VCaP (cell line): ENCODE results near the gene HSD3B7.

ENCODE experiments used
- H3K27ac ChIP-seq: fragments of 450-650 bp; 2 replicates; pipeline ENCODE4 v1.5.1; 2017
- TF ChIP-seq, protein P1 (sequence below): fragments of 450-650 bp; conservative IDR thresholded peaks from 2 replicates; pipeline ENCODE4 v1.5.1; 2017; ENCODE audit warnings: mild to moderate bottlenecking, moderate library complexity

HSD3B7 gene

DNA sequence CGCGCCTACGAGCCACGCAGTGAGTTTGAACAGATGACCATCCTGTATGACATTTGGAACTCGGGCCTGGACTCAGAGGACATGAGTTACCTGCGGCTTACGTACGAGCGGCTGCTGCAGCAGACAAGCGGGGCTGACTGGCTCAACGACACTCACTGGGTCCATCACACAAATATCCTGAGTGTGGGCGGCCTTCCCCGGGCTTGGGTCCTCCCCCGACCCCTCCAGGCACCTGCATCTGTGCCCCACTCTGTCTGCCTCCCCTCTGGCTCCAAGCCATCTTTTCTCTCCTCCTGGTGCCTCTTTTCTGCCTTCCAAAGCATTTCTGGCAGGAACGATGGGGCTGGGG, 5.0 kb upstream of the HSD3B7 start:
- TF ChIP-seq, protein P1, sequence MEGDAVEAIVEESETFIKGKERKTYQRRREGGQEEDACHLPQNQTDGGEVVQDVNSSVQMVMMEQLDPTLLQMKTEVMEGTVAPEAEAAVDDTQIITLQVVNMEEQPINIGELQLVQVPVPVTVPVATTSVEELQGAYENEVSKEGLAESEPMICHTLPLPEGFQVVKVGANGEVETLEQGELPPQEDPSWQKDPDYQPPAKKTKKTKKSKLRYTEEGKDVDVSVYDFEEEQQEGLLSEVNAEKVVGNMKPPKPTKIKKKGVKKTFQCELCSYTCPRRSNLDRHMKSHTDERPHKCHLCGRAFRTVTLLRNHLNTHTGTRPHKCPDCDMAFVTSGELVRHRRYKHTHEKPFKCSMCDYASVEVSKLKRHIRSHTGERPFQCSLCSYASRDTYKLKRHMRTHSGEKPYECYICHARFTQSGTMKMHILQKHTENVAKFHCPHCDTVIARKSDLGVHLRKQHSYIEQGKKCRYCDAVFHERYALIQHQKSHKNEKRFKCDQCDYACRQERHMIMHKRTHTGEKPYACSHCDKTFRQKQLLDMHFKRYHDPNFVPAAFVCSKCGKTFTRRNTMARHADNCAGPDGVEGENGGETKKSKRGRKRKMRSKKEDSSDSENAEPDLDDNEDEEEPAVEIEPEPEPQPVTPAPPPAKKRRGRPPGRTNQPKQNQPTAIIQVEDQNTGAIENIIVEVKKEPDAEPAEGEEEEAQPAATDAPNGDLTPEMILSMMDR = no peak
- no peak overlapping the region for H3K27ac ChIP-seq

DNA sequence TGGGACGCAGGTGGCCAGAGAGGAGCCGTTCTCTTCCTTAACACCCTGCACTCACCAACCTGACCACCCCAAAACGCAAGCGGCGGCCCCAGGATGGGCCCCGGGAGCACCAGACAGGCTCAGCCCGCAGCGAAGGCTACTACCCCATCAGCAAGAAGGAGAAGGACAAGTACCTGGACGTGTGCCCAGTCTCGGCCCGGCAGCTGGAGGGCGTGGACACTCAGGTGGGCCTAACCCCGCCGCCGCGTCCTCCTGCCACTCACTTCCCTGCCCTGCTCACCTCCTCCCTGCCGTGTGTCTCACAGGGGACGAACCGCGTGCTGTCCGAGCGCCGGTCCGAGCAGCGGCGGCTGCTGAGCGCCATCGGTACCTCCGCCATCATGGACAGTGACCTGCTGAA, 4.6 kb upstream of the HSD3B7 start:
- H3K27ac ChIP-seq = no peak overlapping the region
- TF ChIP-seq, protein P1 = no peak

DNA sequence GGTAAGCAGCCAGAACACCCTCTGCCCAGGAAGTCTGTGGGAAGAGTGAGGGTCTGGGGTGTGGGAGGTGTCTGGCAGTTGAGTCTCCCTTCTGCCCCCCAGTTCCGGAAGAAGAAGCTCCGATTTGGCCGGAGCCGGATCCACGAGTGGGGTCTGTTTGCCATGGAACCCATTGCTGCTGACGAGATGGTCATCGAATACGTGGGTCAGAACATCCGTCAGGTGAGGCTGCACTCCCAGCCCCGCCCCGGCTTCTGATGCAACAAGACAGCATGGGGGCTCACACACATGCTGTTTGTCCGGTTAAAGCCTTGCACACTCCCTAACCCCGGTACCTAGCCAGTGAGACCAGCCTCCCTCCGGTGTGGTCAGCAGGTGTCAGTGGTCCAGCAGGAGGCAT, 4.0 kb upstream of the HSD3B7 start:
- TF ChIP-seq, protein P1 = no peak
- H3K27ac ChIP-seq = no peak overlapping the region

DNA sequence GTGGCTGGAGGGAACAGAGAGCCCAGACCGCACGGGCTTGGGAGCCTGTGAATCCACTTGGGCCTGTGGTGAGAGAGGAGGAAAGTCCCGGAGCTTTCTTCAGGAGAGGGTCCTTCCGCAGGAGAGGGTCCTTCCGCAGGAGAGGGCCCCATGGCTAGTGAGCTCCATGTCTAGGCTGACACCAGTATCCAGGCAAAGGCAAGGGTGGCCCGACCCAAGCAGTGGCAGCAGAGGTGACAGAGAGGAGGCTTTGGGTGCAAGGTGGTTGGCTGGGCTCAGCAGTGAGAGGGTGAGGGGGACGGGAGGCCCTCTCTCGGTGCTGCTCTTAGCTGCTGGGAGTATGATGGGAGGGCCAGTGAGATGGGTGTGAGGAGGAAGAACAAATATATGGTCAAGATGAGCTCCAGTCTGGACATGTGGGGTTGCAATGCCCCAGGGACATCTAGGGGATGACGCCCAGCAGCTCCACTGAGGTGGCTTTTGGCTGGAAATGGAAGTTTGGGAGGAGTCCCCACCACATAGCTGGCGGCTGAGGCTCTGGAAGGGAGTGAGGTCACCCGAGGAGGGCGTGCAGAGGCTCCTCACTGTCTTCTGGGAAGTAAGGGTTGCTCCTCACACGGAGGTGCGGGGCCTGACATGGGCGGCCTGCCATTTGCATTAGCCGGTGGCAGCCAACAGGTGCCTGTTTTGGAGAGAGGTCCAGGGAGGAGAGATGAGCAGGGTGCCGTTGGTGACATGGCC, 2.3 kb upstream of the HSD3B7 start:
- no peak overlapping the region for H3K27ac ChIP-seq
- TF ChIP-seq, protein P1 = no peak

- H3K27ac ChIP-seq = no peak overlapping the region
- TF ChIP-seq, protein P1 = no peak
Measured at GRCh38 chr16:30983289-30983889, 1.6 kb upstream of the HSD3B7 start.

GRCh38 chr16:30983898-30984610, 953 bp upstream of the HSD3B7 start:
- H3K27ac ChIP-seq = no peak overlapping the region
- TF ChIP-seq, protein P1 = no peak

- TF ChIP-seq, protein P1 = no peak
- no peak overlapping the region for H3K27ac ChIP-seq
Measured at GRCh38 chr16:30985401-30986128, 558 bp downstream of the HSD3B7 start.
